SIG-M5 (cell line): Measurements from ENCODE around the gene TMEM94.
"Not testable (repeated sequence)": the region's sequence is repeated elsewhere in the genome, so short reads cannot be mapped to it uniquely, and the experiment has no call there.

Experiments
- DNase-seq: peaks from one replicate; lab custom pipeline; 2025; lab: John Stamatoyannopoulos, UW

TMEM94 gene

DNA sequence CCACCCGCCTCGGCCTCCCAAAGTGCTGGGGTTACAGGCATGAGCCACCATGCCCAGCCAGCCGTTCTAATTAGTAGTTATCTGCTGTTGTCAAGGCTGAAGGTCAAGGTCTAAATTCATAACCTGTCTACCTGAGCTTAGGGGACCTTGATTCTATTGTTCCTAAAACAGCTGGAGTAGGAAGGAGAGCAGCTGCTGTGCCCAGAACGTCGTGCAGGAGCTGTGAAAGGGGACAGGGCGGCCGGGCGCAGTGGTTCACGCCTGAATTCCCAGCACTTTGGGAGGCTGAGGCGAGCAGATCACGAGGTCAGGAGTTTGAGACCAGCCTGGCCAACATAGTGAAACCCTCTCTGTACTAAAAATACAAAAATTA lies 21.0 kb downstream of the TMEM94 start:
- not testable (repeated sequence) for DNase-seq

DNA sequence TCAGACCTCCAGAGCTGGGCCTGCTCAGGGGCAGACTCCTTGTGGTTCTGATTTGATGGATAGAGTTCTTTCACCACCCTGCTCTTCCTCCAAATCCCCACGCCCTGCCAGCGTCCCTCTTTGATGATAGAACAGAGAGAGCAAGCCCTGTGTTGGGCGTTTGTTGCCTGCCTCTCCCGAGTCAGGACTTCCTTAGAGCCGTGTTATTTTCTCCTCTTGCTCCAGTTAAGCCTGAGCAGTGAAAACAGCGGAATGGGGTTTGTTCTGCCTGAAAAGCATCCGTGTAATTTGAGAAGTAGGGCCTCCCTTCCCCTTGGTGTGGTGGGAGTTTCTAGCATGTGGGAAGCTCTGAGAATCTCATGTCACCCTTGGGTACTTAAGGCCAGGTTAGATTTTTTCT lies 22.1 kb downstream of the TMEM94 start:
- DNase-seq: no peak

DNA sequence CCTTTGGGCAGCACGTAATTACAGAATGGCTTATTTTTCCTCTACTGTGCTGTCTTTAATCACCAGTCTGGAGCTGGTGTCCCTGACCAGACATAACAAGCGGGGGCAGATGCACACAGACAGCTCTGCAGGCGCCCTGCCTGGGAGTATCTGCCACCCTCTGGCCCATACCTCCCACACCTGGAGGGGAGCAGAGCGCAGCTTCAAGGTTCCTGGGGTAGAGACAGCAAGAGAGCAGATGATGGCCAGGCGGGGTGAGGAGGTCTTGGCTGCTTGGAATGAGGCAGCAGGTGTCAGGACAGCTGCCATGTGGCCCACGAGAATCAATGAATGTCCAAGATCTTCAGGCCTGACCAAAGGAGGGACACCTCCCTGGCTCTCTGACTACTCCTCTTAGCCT lies 23.8 kb downstream of the TMEM94 start:
- DNase-seq: no peak

DNA sequence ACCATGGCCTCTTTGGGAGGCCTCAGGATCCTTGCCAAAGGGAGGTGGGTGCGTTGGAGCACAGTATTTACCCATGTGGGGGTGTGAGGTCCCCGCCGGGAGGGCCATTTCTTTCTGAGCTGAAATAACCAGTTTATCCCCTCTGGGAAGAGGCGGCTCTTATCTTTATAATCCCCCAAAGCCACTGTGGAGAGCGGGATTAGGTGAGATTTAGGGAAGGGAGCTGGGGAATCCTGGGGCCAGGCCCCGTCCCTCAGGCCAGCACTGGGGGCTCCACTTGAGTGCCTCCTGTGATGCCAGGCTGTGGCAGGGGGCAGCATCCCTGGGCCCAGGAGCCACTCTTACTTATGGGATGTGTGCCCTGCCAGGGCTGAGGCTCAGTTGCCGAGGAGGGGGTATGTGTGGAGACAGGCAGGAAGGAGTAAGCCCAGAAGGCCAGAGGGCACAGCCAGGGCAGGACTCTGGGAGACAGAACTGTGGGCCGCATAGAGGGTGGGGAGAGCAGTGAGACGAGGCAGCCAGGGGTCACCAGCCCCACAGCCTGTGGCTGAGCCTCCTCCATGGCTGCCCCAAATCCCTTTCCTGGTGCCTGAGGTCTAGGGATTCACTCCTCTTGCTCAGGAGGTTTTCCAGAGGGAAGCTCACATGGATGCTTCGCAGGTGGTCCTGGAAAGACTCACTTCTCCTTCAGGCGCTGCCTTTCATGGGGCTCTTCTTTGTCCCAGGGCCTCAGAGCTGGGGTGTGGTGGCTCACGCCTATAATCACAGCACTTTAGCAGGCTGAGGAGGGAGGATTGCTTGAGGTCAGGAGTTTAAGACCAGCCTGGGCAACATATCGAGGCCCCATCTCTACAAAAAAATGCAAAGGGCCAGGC lies 25.0 kb downstream of the TMEM94 start:
- DNase-seq: no peak

- no peak for DNase-seq
Observed at GRCh38 chr17:75482098-75482942, 25.9 kb downstream of the TMEM94 start.

GRCh38 chr17:75485688-75486087 lies 29.3 kb downstream of the TMEM94 start:
- DNase-seq: no peak

DNA sequence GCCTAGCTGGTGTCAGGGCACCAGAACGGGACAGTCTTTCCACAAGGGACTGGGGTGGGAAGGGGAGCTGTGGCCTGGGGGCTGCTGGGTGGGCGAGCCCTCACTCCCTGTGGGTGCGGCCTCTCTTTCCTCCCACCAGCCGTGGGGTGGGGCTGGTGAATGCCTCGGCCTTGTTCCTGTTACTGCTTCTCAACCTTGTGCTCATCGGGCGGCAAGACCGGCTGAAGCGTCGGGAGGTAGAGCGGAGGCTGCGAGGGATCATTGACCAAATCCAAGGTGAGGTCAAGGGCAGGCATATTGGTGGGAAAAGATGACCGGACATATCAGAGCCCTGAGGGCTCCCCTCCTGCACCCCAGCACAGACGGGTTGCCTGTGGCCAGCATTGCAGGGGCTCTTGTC lies 29.7 kb downstream of the TMEM94 start:
- no peak for DNase-seq

DNA sequence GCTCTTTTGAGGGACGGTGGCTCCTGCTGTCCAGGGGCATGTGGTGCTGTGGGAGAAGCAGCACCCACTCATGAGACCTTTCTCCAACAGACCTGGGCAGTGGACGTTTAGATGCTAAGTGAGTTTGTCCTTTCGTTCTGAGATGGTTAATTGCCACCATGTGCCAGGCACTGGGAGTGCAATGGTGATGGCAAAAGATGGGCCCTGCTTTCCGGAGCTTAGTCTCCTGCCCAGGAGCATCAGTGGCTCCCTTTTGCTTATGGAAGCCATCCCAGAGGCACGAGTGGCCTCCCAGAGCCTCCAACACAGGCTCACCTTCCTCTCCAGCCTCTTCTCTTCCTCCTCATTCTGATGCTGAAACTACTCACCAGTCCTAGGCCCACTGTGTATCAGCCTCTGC lies 30.5 kb downstream of the TMEM94 start:
- DNase-seq: no peak

GRCh38 chr17:75487351-75488070 lies 31.1 kb downstream of the TMEM94 start:
- DNase-seq: peak; percentile 67

- no peak for DNase-seq
Observed at GRCh38 chr17:75488693-75489510, 32.5 kb downstream of the TMEM94 start.

GRCh38 chr17:75489511-75489955 lies 33.1 kb downstream of the TMEM94 start:
- DNase-seq: no peak

GRCh38 chr17:75490173-75490743 lies 33.8 kb downstream of the TMEM94 start:
- DNase-seq: no peak

GRCh38 chr17:75490953-75491649 lies 34.7 kb downstream of the TMEM94 start:
- DNase-seq: no peak

- no peak for DNase-seq
Observed at GRCh38 chr17:75491680-75492079, 35.2 kb downstream of the TMEM94 start.

GRCh38 chr17:75492555-75493168 lies 36.2 kb downstream of the TMEM94 start:
- DNase-seq: no peak

- DNase-seq: no peak
Observed at GRCh38 chr17:75493476-75494129, 37.2 kb downstream of the TMEM94 start.

- no peak for DNase-seq
Observed at GRCh38 chr17:75494326-75494877, 38.0 kb downstream of the TMEM94 start.

- no peak for DNase-seq
Observed at GRCh38 chr17:75496005-75496404, 39.6 kb downstream of the TMEM94 start.

DNA sequence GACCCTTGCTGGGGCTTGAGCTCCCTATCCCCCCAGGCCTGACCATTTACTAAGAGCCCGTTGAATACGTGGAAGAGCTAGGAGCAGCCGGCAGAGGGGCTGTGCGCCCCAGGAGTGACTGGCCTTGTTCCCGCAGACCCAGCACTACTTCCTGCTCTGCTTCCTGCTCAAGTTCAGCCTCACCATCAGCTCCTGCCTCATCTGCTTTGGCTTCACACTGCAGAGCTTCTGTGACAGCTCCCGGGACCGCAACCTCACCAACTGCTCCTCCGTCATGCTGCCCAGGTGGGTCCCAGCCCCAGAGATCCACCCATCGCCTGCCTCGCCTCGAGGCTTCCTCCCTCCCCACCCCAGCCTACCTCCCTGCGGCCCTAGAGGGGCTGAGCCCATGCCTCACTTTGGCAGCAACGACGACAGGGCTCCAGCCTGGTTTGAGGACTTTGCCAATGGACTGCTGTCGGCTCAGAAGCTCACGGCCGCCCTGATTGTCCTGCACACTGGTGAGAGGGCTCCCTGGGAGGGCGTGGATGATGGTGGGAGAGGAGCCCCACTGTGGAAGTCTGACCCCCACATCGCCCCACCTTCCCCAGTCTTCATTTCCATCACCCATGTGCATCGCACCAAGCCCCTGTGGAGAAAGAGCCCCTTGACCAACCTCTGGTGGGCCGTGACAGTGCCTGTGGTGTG lies 41.7 kb downstream of the TMEM94 start:
- DNase-seq: no peak
